Subcutaneous abdominal adipose tissue (tissue), 5 donors: Measurements from ENCODE around the gene CD180.

ENCODE experiments used
- H3K27ac ChIP-seq: one replicate; pipeline ENCODE4 v1.7.0; 2013; ENCODE audit warnings: low read depth, mild to moderate bottlenecking, inconsistent platforms, low read length, moderate library complexity
- H3K27me3 ChIP-seq, 5 donors: one replicate each; pipeline ENCODE4 v1.7.0; 2013; ENCODE audit warnings: low read length in 5 of 5, inconsistent platforms in 1 of 5; ENCODE audit not compliant: control insufficient read depth in 5 of 5, insufficient read depth in 4 of 5
- H3K36me3 ChIP-seq, 5 donors: one replicate each; pipeline ENCODE4 v1.7.0; 2013; ENCODE audit warnings: low read length in 5 of 5; ENCODE audit not compliant: control insufficient read depth in 5 of 5, insufficient read depth in 5 of 5
- H3K4me1 ChIP-seq, 5 donors: one replicate each; pipeline ENCODE4 v1.7.0; 2013; ENCODE audit warnings: low read length in 5 of 5, mild to moderate bottlenecking in 3 of 5, moderate library complexity in 1 of 5; ENCODE audit not compliant: control insufficient read depth in 5 of 5, insufficient read depth in 5 of 5
- H3K4me3 ChIP-seq, 5 donors: one replicate each; pipeline ENCODE4 v1.7.0; 2013; ENCODE audit warnings: low read length in 5 of 5, low read depth in 1 of 5
- H3K9ac ChIP-seq, 5 donors: one replicate each; pipeline ENCODE4 v1.7.0; 2013; ENCODE audit warnings: low read length in 5 of 5, mild to moderate bottlenecking in 4 of 5, moderate library complexity in 3 of 5
- H3K9me3 ChIP-seq, 5 donors: one replicate each; pipeline ENCODE4 v1.7.0; 2013; ENCODE audit warnings: low read length in 5 of 5; ENCODE audit not compliant: control insufficient read depth in 5 of 5
- donor health status: healthy.
- donor health status: healthy.
- donor health status: healthy.
- donor health status: healthy.
- donor health status: healthy.

Gene CD180

GRCh38 chr5:67235399-67236110, 39.0 kb upstream of the CD180 start:
- Histone ChIP-seq H3K4me1 (peaks cover 0 to 20% (median 14%) of the 10 kb centered on the region in 5 donors), H3K27ac (no peak overlapping the region)

GRCh38 chr5:67234671-67235176, 38.1 kb upstream of the CD180 start:
- peak overlapping the region; percentile 30 to 72 (median 58) for H3K4me3 ChIP-seq
- H3K36me3 ChIP-seq: no peaks in the 10 kb centered on the region
- H3K9ac ChIP-seq: peak overlapping the region in 1 of 5 donors; percentile 22
- no peaks in the 10 kb centered on the region for H3K27me3 ChIP-seq
- no peaks in the 10 kb centered on the region for H3K9me3 ChIP-seq
- no peak overlapping the region for H3K27ac ChIP-seq
- peaks cover 0 to 20% (median 14%) of the 10 kb centered on the region in 5 donors for H3K4me1 ChIP-seq

More at GRCh38 chr5:67235399-67236110, 39.0 kb upstream of the CD180 start:
- Histone ChIP-seq H3K9me3 (no peaks in the 10 kb centered on the region), H3K36me3 (no peaks in the 10 kb centered on the region), H3K4me3 (no peak overlapping the region), H3K27me3 (no peaks in the 10 kb centered on the region), H3K9ac (no peak overlapping the region)

- Histone ChIP-seq H3K9me3 (no peaks in the 10 kb centered on the region), H3K4me3 (no peak overlapping the region), H3K4me1 (peaks cover 0 to 20% (median 14%) of the 10 kb centered on the region in 5 donors), H3K9ac (no peak overlapping the region), H3K27me3 (no peaks in the 10 kb centered on the region), H3K27ac (no peak overlapping the region), H3K36me3 (no peaks in the 10 kb centered on the region)
These were observed 36.5 kb upstream of the CD180 start for GRCh38 chr5:67233075-67233474.

GRCh38 chr5:67223211-67223610, 26.6 kb upstream of the CD180 start:
- H3K36me3 ChIP-seq: no peaks in the 10 kb centered on the region
- H3K4me3 ChIP-seq: no peak overlapping the region
- no peaks in the 10 kb centered on the region for H3K9me3 ChIP-seq
- no peak overlapping the region for H3K27ac ChIP-seq
- no peaks in the 10 kb centered on the region for H3K27me3 ChIP-seq
- peaks cover 0 to 13% (median 5%) of the 10 kb centered on the region in 5 donors for H3K4me1 ChIP-seq
- no peak overlapping the region for H3K9ac ChIP-seq

- Histone ChIP-seq H3K27me3 (no peaks in the 10 kb centered on the region), H3K4me3 (no peak overlapping the region), H3K36me3 (no peaks in the 10 kb centered on the region), H3K4me1 (peaks cover 0 to 13% (median 5%) of the 10 kb centered on the region in 5 donors), H3K9ac (no peak overlapping the region), H3K9me3 (no peaks in the 10 kb centered on the region), H3K27ac (no peak overlapping the region)
These were observed 25.8 kb upstream of the CD180 start for GRCh38 chr5:67222243-67223025.

- no peak overlapping the region for H3K27ac ChIP-seq
- H3K4me1 ChIP-seq: peaks cover 0 to 15% (median 5%) of the 10 kb centered on the region in 5 donors
- H3K4me3 ChIP-seq: no peak overlapping the region
- no peak overlapping the region for H3K9ac ChIP-seq
- H3K9me3 ChIP-seq: no peaks in the 10 kb centered on the region
- no peaks in the 10 kb centered on the region for H3K36me3 ChIP-seq
- no peaks in the 10 kb centered on the region for H3K27me3 ChIP-seq
These were observed 25.1 kb upstream of the CD180 start for GRCh38 chr5:67221487-67222242.

- H3K4me1 ChIP-seq: peaks cover 7 to 27% (median 20%) of the 10 kb centered on the region in 5 donors
- no peak overlapping the region for H3K9ac ChIP-seq
- H3K27ac ChIP-seq: peak overlapping the region; percentile 57
- no peaks in the 10 kb centered on the region for H3K9me3 ChIP-seq
- H3K4me3 ChIP-seq: no peak overlapping the region
- no peaks in the 10 kb centered on the region for H3K27me3 ChIP-seq
- no peaks in the 10 kb centered on the region for H3K36me3 ChIP-seq
These were observed 20.0 kb upstream of the CD180 start for GRCh38 chr5:67216564-67216963.

GRCh38 chr5:67215519-67216471, 19.2 kb upstream of the CD180 start:
- Histone ChIP-seq H3K9ac (peak overlapping the region in 2 of 5 donors; percentile 3 to 30), H3K4me3 (peak overlapping the region; percentile 44 to 64 (median 57))

More at GRCh38 chr5:67215519-67216471, 19.2 kb upstream of the CD180 start:
- no peaks in the 10 kb centered on the region for H3K36me3 ChIP-seq
- H3K9me3 ChIP-seq: no peaks in the 10 kb centered on the region
- peaks cover 7 to 22% (median 19%) of the 10 kb centered on the region in 5 donors for H3K4me1 ChIP-seq
- H3K27me3 ChIP-seq: no peaks in the 10 kb centered on the region
- H3K27ac ChIP-seq: peak overlapping the region; percentile 57
